Right cardiac atrium (tissue), 5 donors: ENCODE data around the gene FAM204A. TPM values are rescaled to one million over a fixed set of nuclear protein-coding genes. Genes with fewer than 3 reads are reported as not detected.

Source experiments
- ATAC-seq, 2 donors: fragments of 200-7000 bp; cut with Tn5 transposase; one replicate each; pipeline versions ENCODE4 v1.8.0 to v1.9.1; 2020; ENCODE audit warnings: moderate library complexity in 2 of 2, mild to moderate bottlenecking in 1 of 2
- DNase-seq, 3 donors: peaks; one replicate each; pipeline ENCODE4 v3.0.0-alpha.2; 2020
- H3K27ac ChIP-seq: one replicate; pipeline ENCODE4 v1.5.1; 2013; ENCODE audit warnings: mild to moderate bottlenecking, low read length, control low read depth, moderate library complexity
- H3K27me3 ChIP-seq: one replicate; pipeline ENCODE4 v1.6.1; 2013; ENCODE audit not compliant: control insufficient read depth, insufficient read depth
- H3K4me1 ChIP-seq: one replicate; pipeline ENCODE4 v1.6.1; 2013; ENCODE audit warnings: low read length; ENCODE audit not compliant: control insufficient read depth, insufficient read depth
- H3K4me3 ChIP-seq: one replicate; pipeline ENCODE4 v1.5.1; 2013; ENCODE audit warnings: low read length, control low read depth
- H3K9me3 ChIP-seq: one replicate; pipeline ENCODE4 v1.6.1; 2013; ENCODE audit warnings: low read length; ENCODE audit not compliant: control insufficient read depth
- WGBS: extraction: QIAGEN DNeasy Blood & Tissue Kit; methylation state at CpG from one replicate; pipeline ENCODE4 v1.1.7; 2013; 5-methylcytosine and 5-hydroxymethylcytosine counted together
- intact Hi-C, 4 donors: fragments of 100-400 bp; cut with DNase I; formaldehyde crosslinking; loops; one replicate each; pipeline versions ENCODE4 v1.11.0 to v1.14.0; 2022 to 2023
- polyA plus RNA-seq: library from polyadenylated mRNA; stranded (reverse); fragments of 200-250 nt; gene quantifications from one replicate; pipeline ENCODE4 v1.2.3, GENCODE V29; 2013
- total RNA-seq, 4 donors: library from RNA; stranded (reverse); fragmentation: NEBNext Ultra II Directional; extraction: Animal tissue kit (Norgen Biotek cat#: 25700); gene quantifications; one replicate each; pipeline ENCODE4 v1.2.1, GENCODE V29; 2021
- donor health status: healthy with polysubstance abuse.
- donor health status: DM: no; HTN: yes; CAD: no.
- donor health status: DM: no; HTN: no; CAD: no.
- donor health status: DM: no; HTN: yes; CAD: no; lungs with severe emphysema.
- donor health status: DM: yes; HTN: yes; CAD: no.

The FAM204A gene
- total and polyA plus RNA-seq, 5 donors: 42.3 to 80.9 (median 55.3) TPM

GRCh38 chr10:118307859-118308258 is 34.3 kb downstream of the FAM204A start:
- DNase-seq (no peak), ATAC-seq (no peak)
- Histone ChIP-seq H3K9me3 (no peaks in the 10 kb centered on the region), H3K4me3 (no peak overlapping the region), H3K4me1 (no peaks in the 10 kb centered on the region), H3K27ac (no peak overlapping the region), H3K27me3 (no peaks in the 10 kb centered on the region)
- intact Hi-C loops: no loop called here
- 56% methylated on average over 4 of the region's 4 CpGs for WGBS

- Histone ChIP-seq H3K4me1 (no peaks in the 10 kb centered on the region), H3K9me3 (no peaks in the 10 kb centered on the region), H3K4me3 (no peak overlapping the region), H3K27ac (no peak overlapping the region), H3K27me3 (no peaks in the 10 kb centered on the region)
- ATAC-seq (peak in 1 of 2 donors; percentile 41), DNase-seq (no peak)
- 36% methylated on average over 1 of the region's 1 CpG for WGBS
- intact Hi-C loops: no loop called here
These were observed 34.9 kb downstream of the FAM204A start for GRCh38 chr10:118307220-118307619.

GRCh38 chr10:118305730-118306129 is 36.4 kb downstream of the FAM204A start:
- Histone ChIP-seq H3K9me3 (no peaks in the 10 kb centered on the region), H3K4me1 (no peaks in the 10 kb centered on the region), H3K4me3 (no peak overlapping the region), H3K27me3 (no peaks in the 10 kb centered on the region), H3K27ac (no peak overlapping the region)
- ATAC-seq (no peak), DNase-seq (no peak)
- intact Hi-C loops: no loop called here
- WGBS: 96% methylated on average over 1 of the region's 1 CpG

GRCh38 chr10:118304521-118304920 is 37.6 kb downstream of the FAM204A start:
- 94% methylated on average over 6 of the region's 6 CpGs for WGBS
- ATAC-seq (no peak), DNase-seq (no peak)
- intact Hi-C loops: no loop called here
- no peaks in the 10 kb centered on the region for H3K27me3 ChIP-seq
- no peak overlapping the region for H3K27ac ChIP-seq
- no peaks in the 10 kb centered on the region for H3K9me3 ChIP-seq
- H3K4me3 ChIP-seq: no peak overlapping the region
- no peaks in the 10 kb centered on the region for H3K4me1 ChIP-seq

GRCh38 chr10:118301211-118301610 is 40.9 kb downstream of the FAM204A start:
- WGBS: 87% methylated on average over 2 of the region's 2 CpGs
- Histone ChIP-seq H3K27me3 (no peaks in the 10 kb centered on the region), H3K27ac (no peak overlapping the region), H3K9me3 (no peaks in the 10 kb centered on the region), H3K4me1 (no peaks in the 10 kb centered on the region), H3K4me3 (no peak overlapping the region)
- intact Hi-C loops: no loop called here
- ATAC-seq: no peak
- DNase-seq: no peak

- no peak overlapping the region for H3K4me3 ChIP-seq
- no peak overlapping the region for H3K27ac ChIP-seq
- DNase-seq: no peak
- no peak for ATAC-seq
- intact Hi-C loops: no loop called here
- H3K27me3 ChIP-seq: no peaks in the 10 kb centered on the region
- H3K4me1 ChIP-seq: no peaks in the 10 kb centered on the region
- WGBS: 96% methylated on average over 1 of the region's 1 CpG
- no peaks in the 10 kb centered on the region for H3K9me3 ChIP-seq
These were observed 41.8 kb downstream of the FAM204A start for GRCh38 chr10:118300320-118300719.

GRCh38 chr10:118298787-118299186 is 43.3 kb downstream of the FAM204A start:
- WGBS: 83% methylated on average over 7 of the region's 7 CpGs
- no peak overlapping the region for H3K4me3 ChIP-seq
- H3K9me3 ChIP-seq: no peaks in the 10 kb centered on the region
- H3K4me1 ChIP-seq: no peaks in the 10 kb centered on the region
- intact Hi-C loops: no loop called here
- no peak for ATAC-seq
- no peak overlapping the region for H3K27ac ChIP-seq
- DNase-seq: no peak
- no peaks in the 10 kb centered on the region for H3K27me3 ChIP-seq

GRCh38 chr10:118291122-118291521 is 51.0 kb downstream of the FAM204A start:
- Histone ChIP-seq H3K27me3 (no peaks in the 10 kb centered on the region), H3K9me3 (no peaks in the 10 kb centered on the region), H3K4me3 (no peak overlapping the region), H3K27ac (no peak overlapping the region), H3K4me1 (no peaks in the 10 kb centered on the region)
- DNase-seq: no peak
- no peak for ATAC-seq
- intact Hi-C loops: no loop called here

- no peak overlapping the region for H3K27ac ChIP-seq
- no peaks in the 10 kb centered on the region for H3K27me3 ChIP-seq
- H3K4me3 ChIP-seq: no peak overlapping the region
- no peaks in the 10 kb centered on the region for H3K4me1 ChIP-seq
- no peak for ATAC-seq
- DNase-seq: no peak
- WGBS: 77% methylated on average over 3 of the region's 3 CpGs
- intact Hi-C loops: no loop called here
- H3K9me3 ChIP-seq: no peaks in the 10 kb centered on the region
These were observed 51.6 kb downstream of the FAM204A start for GRCh38 chr10:118290471-118290995.

GRCh38 chr10:118287076-118287806 is 54.9 kb downstream of the FAM204A start:
- H3K9me3 ChIP-seq: no peaks in the 10 kb centered on the region
- 83% methylated on average over 9 of the region's 9 CpGs for whole genome bisulfite sequencing
- DNase-seq: no peak
- H3K4me1 ChIP-seq: no peaks in the 10 kb centered on the region
- no peak overlapping the region for H3K4me3 ChIP-seq
- intact Hi-C loops: no loop called here
- ATAC-seq: no peak
- H3K27me3 ChIP-seq: no peaks in the 10 kb centered on the region
- no peak overlapping the region for H3K27ac ChIP-seq

- Histone ChIP-seq H3K4me3 (no peak overlapping the region), H3K9me3 (no peaks in the 10 kb centered on the region), H3K27ac (no peak overlapping the region), H3K27me3 (no peaks in the 10 kb centered on the region), H3K4me1 (no peaks in the 10 kb centered on the region)
- no peak for DNase-seq
- no peak for ATAC-seq
- intact Hi-C loops: no loop called here
- 58% methylated on average over 17 of the region's 17 CpGs for WGBS
These were observed 55.9 kb downstream of the FAM204A start for GRCh38 chr10:118286051-118286838.
